Body of pancreas (tissue), 4 donors: Measurements from ENCODE around the gene TERB1. TPM values are rescaled to one million over a fixed set of nuclear protein-coding genes. Genes with fewer than 3 reads are reported as not detected.

Source experiments
- ATAC-seq: fragments of 150-250 bp; one replicate; pipeline ENCODE4 v1.9.1; 2016
- DNase-seq, 4 donors: peaks; one replicate each; pipeline ENCODE4 v3.0.0-alpha.2; 2019
- H3K27ac ChIP-seq, 4 donors: fragments of 200-600 bp; sonication (generic); 1 replicate in 3 of 4; 2 replicates in 1 of 4; pipeline versions ENCODE4 v1.5.1 to v1.6.1; 2016 to 2019; ENCODE audit warnings: mild to moderate bottlenecking in 1 of 4, mixed read lengths in 1 of 4, moderate library complexity in 1 of 4
- H3K27me3 ChIP-seq, 2 donors: fragments of 200-600 bp; sonication (generic); one replicate each; pipeline ENCODE4 v1.6.0; 2016; ENCODE audit warnings: mild to moderate bottlenecking in 1 of 2
- H3K36me3 ChIP-seq, 2 donors: fragments of 200-600 bp; sonication (generic); replicated peaks in 1 of 2; 2 replicates each; pipeline ENCODE4 v1.5.1; 2016; ENCODE audit warnings: low read depth in 2 of 2; ENCODE audit not compliant: insufficient read depth in 1 of 2
- H3K4me1 ChIP-seq: fragments of 200-600 bp; sonication (generic); one replicate; pipeline ENCODE4 v1.6.0; 2016
- H3K4me3 ChIP-seq, 2 donors: fragments of 200-600 bp; sonication (generic); 1 replicate in 1 of 2; 2 replicates in 1 of 2; pipeline ENCODE4 v1.5.1; 2016 to 2019
- H3K9me3 ChIP-seq, 3 donors: fragments of 200-600 bp; sonication (generic); 1 replicate in 2 of 3; 2 replicates in 1 of 3; pipeline ENCODE4 v1.5.1; 2016
- CTCF ChIP-seq, 7 experiments: fragments of 450-650 bp in 4 of 7; fragments of 200-600 bp in 3 of 7; sonication (generic) in 3 of 7; IDR thresholded peaks; one replicate each; pipeline ENCODE4 v1.5.1; 2016 to 2019; ENCODE audit warnings: antibody characterized with exemption in 7 of 7
- POLR2A ChIP-seq, 3 donors: fragments of 450-650 bp; IDR thresholded peaks; one replicate each; pipeline ENCODE4 v1.6.1; 2016; ENCODE audit warnings: antibody characterized with exemption in 3 of 3, mild to moderate bottlenecking in 2 of 3
- WGBS, 2 donors: methylation state at CpG; one replicate each; pipeline ENCODE4 v1.1.5; 2017; 5-methylcytosine and 5-hydroxymethylcytosine counted together
- intact Hi-C: fragments of 100-400 bp; cut with DNase I; formaldehyde crosslinking; loops from one replicate; pipeline ENCODE4 v1.15.1; 2023
- total RNA-seq, 2 donors: library from RNA; depleted of rRNA; stranded (reverse); fragments of >200 nt; gene quantifications; one replicate each; pipeline ENCODE4 v1.1.0, GENCODE V29; 2016

TERB1 gene
- total RNA-seq, 2 donors from 2014 or later = not detected

GRCh38 chr16:66847533-66848067 is 46.2 kb upstream of the TERB1 start:
- intact Hi-C loops = no loop called here
- Histone ChIP-seq H3K27me3 (peaks cover 0 to 15% of the 10 kb centered on the region in 2 donors), H3K4me1 (peaks cover 15% of the 10 kb centered on the region), H3K27ac (no peak overlapping the region), H3K36me3 (no peaks in the 10 kb centered on the region), H3K9me3 (no peaks in the 10 kb centered on the region), H3K4me3 (no peak overlapping the region)
- TF ChIP-seq CTCF (IDR thresholded peaks at IDR 0.05) (no peak), POLR2A (IDR thresholded peaks at IDR 0.05) (no peak)
- no peak for DNase-seq
- ATAC-seq = no peak
- 72 to 80% methylated on average over 6 of the region's 6 CpGs for WGBS, 2 donors

GRCh38 chr16:66846831-66847230 is 45.4 kb upstream of the TERB1 start:
- ATAC-seq (no peak), DNase-seq (no peak)
- Histone ChIP-seq H3K27me3 (peaks cover 0 to 15% of the 10 kb centered on the region in 2 donors), H3K9me3 (no peaks in the 10 kb centered on the region), H3K4me3 (no peak overlapping the region), H3K36me3 (no peaks in the 10 kb centered on the region), H3K27ac (no peak overlapping the region), H3K4me1 (peaks cover 15% of the 10 kb centered on the region)
- 89 to 93% methylated on average over 5 to 6 of the region's 6 CpGs for WGBS, 2 donors
- TF ChIP-seq POLR2A (IDR thresholded peaks at IDR 0.05) (no peak), CTCF (IDR thresholded peaks at IDR 0.05) (no peak)
- intact Hi-C loops = no loop called here

- intact Hi-C loops = no loop called here
- H3K4me3 ChIP-seq = no peak overlapping the region
- H3K36me3 ChIP-seq = no peaks in the 10 kb centered on the region
- no peak for TF ChIP-seq POLR2A (IDR thresholded peaks at IDR 0.05)
- no peak for TF ChIP-seq CTCF (IDR thresholded peaks at IDR 0.05)
- no peaks in the 10 kb centered on the region for H3K9me3 ChIP-seq
- no peak for DNase-seq
- peaks cover 0 to 15% of the 10 kb centered on the region in 2 donors for H3K27me3 ChIP-seq
- WGBS, 2 donors = 83% methylated on average over 1 of the region's 1 CpG; no CpG with 5 or more reads in 1 of the 2 donors
- peaks cover 15% of the 10 kb centered on the region for H3K4me1 ChIP-seq
- no peak for ATAC-seq
- no peak overlapping the region for H3K27ac ChIP-seq
Measured at GRCh38 chr16:66846266-66846665, 44.9 kb upstream of the TERB1 start.

GRCh38 chr16:66845791-66846221 is 44.4 kb upstream of the TERB1 start:
- no peak for ATAC-seq
- intact Hi-C loops = no loop called here
- Histone ChIP-seq H3K9me3 (no peaks in the 10 kb centered on the region), H3K4me3 (no peak overlapping the region), H3K27ac (no peak overlapping the region), H3K27me3 (peaks cover 0 to 15% of the 10 kb centered on the region in 2 donors), H3K36me3 (no peaks in the 10 kb centered on the region), H3K4me1 (peaks cover 15% of the 10 kb centered on the region)
- TF ChIP-seq CTCF (IDR thresholded peaks at IDR 0.05) (no peak), POLR2A (IDR thresholded peaks at IDR 0.05) (no peak)
- DNase-seq = peak in 1 of 4 donors; percentile 24
- 49 to 52% methylated on average over 6 to 9 of the region's 9 CpGs for WGBS, 2 donors

- intact Hi-C loops = no loop called here
- H3K4me3 ChIP-seq = no peak overlapping the region
- ATAC-seq = no peak
Measured at GRCh38 chr16:66845080-66845410, 43.7 kb upstream of the TERB1 start.

More at GRCh38 chr16:66845080-66845410, 43.7 kb upstream of the TERB1 start:
- TF ChIP-seq CTCF (IDR thresholded peaks at IDR 0.05) = no peak
- no peak for TF ChIP-seq POLR2A (IDR thresholded peaks at IDR 0.05)
- no peaks in the 10 kb centered on the region for H3K36me3 ChIP-seq
- peaks cover 0 to 15% of the 10 kb centered on the region in 2 donors for H3K27me3 ChIP-seq
- H3K4me1 ChIP-seq = peaks cover 15% of the 10 kb centered on the region
- WGBS, 2 donors = 12 to 18% methylated on average over 4 to 10 of the region's 10 CpGs
- no peak overlapping the region for H3K27ac ChIP-seq
- DNase-seq = no peak
- H3K9me3 ChIP-seq = no peaks in the 10 kb centered on the region
